ENCODE results near the gene GOSR2. TPM values are rescaled to one million over a fixed set of nuclear protein-coding genes. Genes with fewer than 3 reads are reported as not detected.

Gene GOSR2
- total and polyA plus RNA-seq, 9 of the 15 experiments (the other 6 are each of a cell fraction or from before 2014, with no cell fraction given) = 32.7 to 96.3 (median 48.9) TPM

DNA sequence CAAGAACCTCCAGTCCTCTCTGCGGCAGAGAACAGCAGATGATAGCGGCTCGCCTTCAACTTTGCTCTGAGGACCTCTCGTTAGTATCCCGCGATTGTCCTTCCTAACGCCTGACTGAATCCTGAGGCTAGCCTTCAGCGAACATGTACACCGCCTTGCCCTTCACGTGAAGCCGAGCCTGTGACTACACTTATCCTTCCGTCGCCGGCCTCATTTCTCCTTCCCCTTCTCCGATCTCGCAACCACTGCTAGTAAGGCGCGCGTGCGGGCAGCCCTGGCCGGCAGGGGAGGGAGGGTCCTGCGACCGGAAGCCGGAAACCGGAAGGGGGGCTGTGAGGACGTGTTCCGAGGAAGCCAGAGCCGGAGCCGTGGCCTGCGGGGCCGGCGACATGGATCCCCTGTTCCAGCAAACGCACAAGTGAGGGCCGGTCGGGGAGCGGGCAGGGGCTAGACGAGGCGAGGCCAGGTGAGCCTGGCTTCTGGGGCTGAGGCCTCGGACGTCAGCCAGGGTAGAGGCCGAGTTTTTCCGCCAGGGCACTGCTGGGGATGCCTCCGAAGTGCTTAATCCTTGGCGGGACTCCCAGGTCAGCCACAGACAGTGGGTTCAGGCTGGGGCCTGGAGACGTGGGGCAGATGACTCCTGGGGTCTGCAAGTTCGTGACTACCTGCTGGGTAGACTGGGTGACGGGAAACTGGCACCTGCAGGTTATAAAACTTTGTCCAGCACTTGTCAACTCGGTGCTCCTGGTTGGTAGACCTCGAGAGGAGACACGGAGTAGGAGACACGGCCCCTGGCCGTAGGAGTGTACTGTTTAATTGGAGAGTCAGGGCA lies at the start of gene GOSR2 (continued):
- TF ChIP-seq, protein P1, sequence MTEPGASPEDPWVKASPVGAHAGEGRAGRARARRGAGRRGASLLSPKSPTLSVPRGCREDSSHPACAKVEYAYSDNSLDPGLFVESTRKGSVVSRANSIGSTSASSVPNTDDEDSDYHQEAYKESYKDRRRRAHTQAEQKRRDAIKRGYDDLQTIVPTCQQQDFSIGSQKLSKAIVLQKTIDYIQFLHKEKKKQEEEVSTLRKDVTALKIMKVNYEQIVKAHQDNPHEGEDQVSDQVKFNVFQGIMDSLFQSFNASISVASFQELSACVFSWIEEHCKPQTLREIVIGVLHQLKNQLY (CRISPR knock-in tag; conservative IDR thresholded peaks at IDR 0.05) = peak in 1 of 2 experiments; percentile 82; a peak in 1 of 4 replicates
- TF ChIP-seq ZBTB17 (CRISPR knock-in tag; IDR thresholded peaks at IDR 0.05) (peak; percentile 70; the same call in 1 of the 2 replicates), ZSCAN29 (IDR thresholded peaks at IDR 0.05) (0 out of 2 replicates have a peak, but pooled peaks have one; percentile 44), ESRRB (CRISPR knock-in tag; IDR thresholded peaks at IDR 0.05; ENCODE audit: borderline replicate concordance) (no peak), TAF15 (IDR thresholded peaks at IDR 0.05; ENCODE audit: low read depth, low read length) (no peak), NFRKB (IDR thresholded peaks at IDR 0.05; ENCODE audit: low read depth) (no peak; the same call in 1 of the 2 replicates), MAFG (tag; conservative IDR thresholded peaks at IDR 0.05) (no peak), TRIM28 (IDR thresholded peaks at IDR 0.05) (no peak), SPI1 (IDR thresholded peaks at IDR 0.05; ENCODE audit: borderline replicate concordance, low read depth, low read length) (peak; percentile 37; the same call in 1 of the 2 replicates), HNRNPUL1 (IDR thresholded peaks at IDR 0.05; ENCODE audit: low read length) (no peak), MTA2 (IDR thresholded peaks at IDR 0.05; ENCODE audit: low read depth) (0 out of 2 replicates have a peak, but pooled peaks have one; percentile 2), CXXC5 (CRISPR knock-in tag; IDR thresholded peaks at IDR 0.05) (peak; percentile 63), MYC (IDR thresholded peaks at IDR 0.05; ENCODE audit: low read depth, low read length) (peak; percentile 81), MYC (CRISPR knock-in tag; IDR thresholded peaks at IDR 0.05; ENCODE audit: borderline replicate concordance, low read depth) (peak; percentile 59; the same call in 1 of the 2 replicates)
- TF ChIP-seq, protein P2, sequence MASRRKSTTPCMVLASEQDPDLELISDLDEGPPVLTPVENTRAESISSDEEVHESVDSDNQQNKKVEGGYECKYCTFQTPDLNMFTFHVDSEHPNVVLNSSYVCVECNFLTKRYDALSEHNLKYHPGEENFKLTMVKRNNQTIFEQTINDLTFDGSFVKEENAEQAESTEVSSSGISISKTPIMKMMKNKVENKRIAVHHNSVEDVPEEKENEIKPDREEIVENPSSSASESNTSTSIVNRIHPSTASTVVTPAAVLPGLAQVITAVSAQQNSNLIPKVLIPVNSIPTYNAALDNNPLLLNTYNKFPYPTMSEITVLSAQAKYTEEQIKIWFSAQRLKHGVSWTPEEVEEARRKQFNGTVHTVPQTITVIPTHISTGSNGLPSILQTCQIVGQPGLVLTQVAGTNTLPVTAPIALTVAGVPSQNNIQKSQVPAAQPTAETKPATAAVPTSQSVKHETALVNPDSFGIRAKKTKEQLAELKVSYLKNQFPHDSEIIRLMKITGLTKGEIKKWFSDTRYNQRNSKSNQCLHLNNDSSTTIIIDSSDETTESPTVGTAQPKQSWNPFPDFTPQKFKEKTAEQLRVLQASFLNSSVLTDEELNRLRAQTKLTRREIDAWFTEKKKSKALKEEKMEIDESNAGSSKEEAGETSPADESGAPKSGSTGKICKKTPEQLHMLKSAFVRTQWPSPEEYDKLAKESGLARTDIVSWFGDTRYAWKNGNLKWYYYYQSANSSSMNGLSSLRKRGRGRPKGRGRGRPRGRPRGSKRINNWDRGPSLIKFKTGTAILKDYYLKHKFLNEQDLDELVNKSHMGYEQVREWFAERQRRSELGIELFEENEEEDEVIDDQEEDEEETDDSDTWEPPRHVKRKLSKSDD (conservative IDR thresholded peaks at IDR 0.05; ENCODE audit: low read length) = no peak
- TF ChIP-seq, protein P3, sequence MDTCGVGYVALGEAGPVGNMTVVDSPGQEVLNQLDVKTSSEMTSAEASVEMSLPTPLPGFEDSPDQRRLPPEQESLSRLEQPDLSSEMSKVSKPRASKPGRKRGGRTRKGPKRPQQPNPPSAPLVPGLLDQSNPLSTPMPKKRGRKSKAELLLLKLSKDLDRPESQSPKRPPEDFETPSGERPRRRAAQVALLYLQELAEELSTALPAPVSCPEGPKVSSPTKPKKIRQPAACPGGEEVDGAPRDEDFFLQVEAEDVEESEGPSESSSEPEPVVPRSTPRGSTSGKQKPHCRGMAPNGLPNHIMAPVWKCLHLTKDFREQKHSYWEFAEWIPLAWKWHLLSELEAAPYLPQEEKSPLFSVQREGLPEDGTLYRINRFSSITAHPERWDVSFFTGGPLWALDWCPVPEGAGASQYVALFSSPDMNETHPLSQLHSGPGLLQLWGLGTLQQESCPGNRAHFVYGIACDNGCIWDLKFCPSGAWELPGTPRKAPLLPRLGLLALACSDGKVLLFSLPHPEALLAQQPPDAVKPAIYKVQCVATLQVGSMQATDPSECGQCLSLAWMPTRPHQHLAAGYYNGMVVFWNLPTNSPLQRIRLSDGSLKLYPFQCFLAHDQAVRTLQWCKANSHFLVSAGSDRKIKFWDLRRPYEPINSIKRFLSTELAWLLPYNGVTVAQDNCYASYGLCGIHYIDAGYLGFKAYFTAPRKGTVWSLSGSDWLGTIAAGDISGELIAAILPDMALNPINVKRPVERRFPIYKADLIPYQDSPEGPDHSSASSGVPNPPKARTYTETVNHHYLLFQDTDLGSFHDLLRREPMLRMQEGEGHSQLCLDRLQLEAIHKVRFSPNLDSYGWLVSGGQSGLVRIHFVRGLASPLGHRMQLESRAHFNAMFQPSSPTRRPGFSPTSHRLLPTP (IDR thresholded peaks at IDR 0.05; ENCODE audit: borderline replicate concordance, extremely low read depth, insufficient read length) = no peak
- TF ChIP-seq, protein P4, sequence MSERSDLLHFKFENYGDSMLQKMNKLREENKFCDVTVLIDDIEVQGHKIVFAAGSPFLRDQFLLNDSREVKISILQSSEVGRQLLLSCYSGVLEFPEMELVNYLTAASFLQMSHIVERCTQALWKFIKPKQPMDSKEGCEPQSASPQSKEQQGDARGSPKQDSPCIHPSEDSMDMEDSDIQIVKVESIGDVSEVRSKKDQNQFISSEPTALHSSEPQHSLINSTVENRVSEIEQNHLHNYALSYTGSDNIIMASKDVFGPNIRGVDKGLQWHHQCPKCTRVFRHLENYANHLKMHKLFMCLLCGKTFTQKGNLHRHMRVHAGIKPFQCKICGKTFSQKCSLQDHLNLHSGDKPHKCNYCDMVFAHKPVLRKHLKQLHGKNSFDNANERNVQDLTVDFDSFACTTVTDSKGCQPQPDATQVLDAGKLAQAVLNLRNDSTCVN (CRISPR knock-in tag; IDR thresholded peaks at IDR 0.05) = peak; percentile 86
- TF ChIP-seq, protein P5, sequence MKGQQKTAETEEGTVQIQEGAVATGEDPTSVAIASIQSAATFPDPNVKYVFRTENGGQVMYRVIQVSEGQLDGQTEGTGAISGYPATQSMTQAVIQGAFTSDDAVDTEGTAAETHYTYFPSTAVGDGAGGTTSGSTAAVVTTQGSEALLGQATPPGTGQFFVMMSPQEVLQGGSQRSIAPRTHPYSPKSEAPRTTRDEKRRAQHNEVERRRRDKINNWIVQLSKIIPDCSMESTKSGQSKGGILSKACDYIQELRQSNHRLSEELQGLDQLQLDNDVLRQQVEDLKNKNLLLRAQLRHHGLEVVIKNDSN (CRISPR knock-in tag; IDR thresholded peaks at IDR 0.05) = no peak
